GM12892 (cell line): ENCODE results near the gene CACNG3.
"Not testable (repeated sequence)": the region's sequence is repeated elsewhere in the genome, so short reads cannot be mapped to it uniquely, and the experiment has no call there.

Experiments
- DNase-seq: peaks from one replicate; pipeline ENCODE4 v3.0.0; 2011; ENCODE audit not compliant: insufficient read length
- FAIRE-seq: peaks from 2 replicates; lab custom pipeline; 2011; peaks lifted over from hg19 to GRCh38; lab: Jason Lieb, UNC
- POLR2A ChIP-seq: IDR thresholded peaks from 2 replicates; pipeline ENCODE4 v1.6.1; 2011; ENCODE audit warnings: low read depth, low read length, control low read depth
- POLR2AphosphoS5 ChIP-seq: IDR thresholded peaks from 2 replicates; pipeline ENCODE4 v1.6.1; 2011; ENCODE audit warnings: low read depth, low read length, control low read depth
- TAF1 ChIP-seq: IDR thresholded peaks from 2 replicates; pipeline ENCODE4 v1.6.1; 2011; ENCODE audit warnings: low read depth, mild to moderate bottlenecking, control low read depth, low read length, borderline replicate concordance

CACNG3 gene

DNA sequence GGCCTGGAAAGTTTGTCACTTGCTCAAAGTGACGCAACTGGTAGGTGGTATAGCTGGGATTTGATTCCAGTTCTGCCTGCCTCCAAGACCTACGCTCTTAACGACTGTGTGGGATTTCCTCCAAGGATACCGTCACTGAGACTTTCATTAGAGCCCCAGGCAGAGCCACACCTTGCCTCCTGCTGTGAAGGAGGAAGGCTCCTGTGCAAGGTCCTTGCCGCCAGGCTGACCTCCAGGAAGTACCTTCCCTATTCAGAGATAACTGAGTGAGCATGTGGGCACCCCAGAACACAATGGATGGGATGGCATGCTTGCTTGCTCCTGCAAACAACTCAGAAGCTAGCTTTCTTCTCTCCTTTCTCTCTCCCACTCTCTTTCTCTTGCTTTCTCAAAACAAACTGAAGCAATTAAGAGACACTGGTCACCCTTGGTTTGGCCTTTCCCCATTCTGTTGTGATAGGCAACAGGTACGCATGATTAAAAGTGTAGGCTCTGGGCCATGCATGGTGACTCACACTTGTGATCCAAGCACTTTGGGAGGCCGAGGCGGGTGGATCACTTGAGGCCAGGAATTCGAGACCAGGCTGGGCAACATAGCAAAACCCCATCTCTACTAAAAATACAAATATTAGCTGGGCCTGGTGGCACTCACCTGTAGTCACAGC is 30.7 kb downstream of the CACNG3 start:
- no peak for TF ChIP-seq TAF1
- no peak for TF ChIP-seq POLR2A
- no peak for TF ChIP-seq POLR2AphosphoS5
- FAIRE-seq (no peak), DNase-seq (no peak)

GRCh38 chr16:24288516-24288915 is 32.4 kb downstream of the CACNG3 start:
- DNase-seq (no peak), FAIRE-seq (no peak)
- TF ChIP-seq POLR2AphosphoS5 (no peak), TAF1 (no peak), POLR2A (no peak)

DNA sequence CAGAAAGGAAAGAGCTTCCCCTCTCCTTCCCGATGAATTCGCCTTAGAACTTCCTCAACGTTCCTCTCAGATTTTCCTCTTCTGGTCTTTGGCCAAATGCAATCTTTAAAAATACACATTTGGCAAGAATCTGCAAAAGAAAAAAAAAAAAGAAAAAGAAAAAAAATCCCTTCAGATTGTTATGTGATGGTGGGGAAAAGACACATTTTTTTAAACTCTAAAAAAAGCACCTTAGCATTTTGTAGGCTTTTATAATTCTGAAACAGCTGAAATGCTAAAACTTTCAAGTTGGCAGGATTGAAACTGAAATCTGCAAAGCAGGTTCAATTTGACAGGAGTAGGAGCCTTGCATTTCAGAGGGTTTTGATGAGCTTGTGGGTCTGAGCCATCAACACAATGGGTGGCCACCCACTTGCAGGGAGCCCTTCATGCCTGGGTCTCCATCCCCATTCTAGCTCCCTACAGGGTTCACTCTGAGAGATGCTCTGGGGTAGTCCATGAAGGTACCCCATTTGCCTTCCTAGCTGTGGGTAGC is 33.1 kb downstream of the CACNG3 start:
- FAIRE-seq (no peak), DNase-seq (no peak)
- TF ChIP-seq POLR2AphosphoS5 (no peak), TAF1 (no peak)

- FAIRE-seq (no peak), DNase-seq (no peak)
These were observed 35.8 kb downstream of the CACNG3 start for GRCh38 chr16:24291932-24292331.

DNA sequence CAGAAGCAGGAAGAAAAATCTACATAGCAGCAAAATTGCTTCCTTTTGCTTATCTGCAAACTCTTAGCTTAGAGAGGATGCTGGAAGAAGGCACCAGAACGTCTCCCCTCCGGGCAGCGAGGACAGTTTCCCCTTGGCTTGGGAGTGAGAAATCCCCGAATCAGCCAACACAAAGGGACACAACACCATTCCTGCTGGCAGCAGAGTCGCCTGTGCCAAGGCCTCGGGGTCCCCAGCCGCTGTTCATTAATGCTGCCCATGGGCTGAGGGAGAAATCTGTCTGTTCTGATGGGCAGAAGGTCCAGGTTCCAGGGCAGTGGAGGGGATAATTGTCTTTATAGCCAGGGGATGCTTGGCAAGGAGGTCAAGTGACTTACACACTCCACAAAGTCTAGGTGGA is 38.0 kb downstream of the CACNG3 start:
- TF ChIP-seq POLR2AphosphoS5: no peak
- no peak for TF ChIP-seq POLR2A
- no peak for TF ChIP-seq TAF1
- no peak for DNase-seq

More at GRCh38 chr16:24291932-24292331, 35.8 kb downstream of the CACNG3 start:
- TF ChIP-seq POLR2A (no peak), TAF1 (no peak), POLR2AphosphoS5 (no peak)

DNA sequence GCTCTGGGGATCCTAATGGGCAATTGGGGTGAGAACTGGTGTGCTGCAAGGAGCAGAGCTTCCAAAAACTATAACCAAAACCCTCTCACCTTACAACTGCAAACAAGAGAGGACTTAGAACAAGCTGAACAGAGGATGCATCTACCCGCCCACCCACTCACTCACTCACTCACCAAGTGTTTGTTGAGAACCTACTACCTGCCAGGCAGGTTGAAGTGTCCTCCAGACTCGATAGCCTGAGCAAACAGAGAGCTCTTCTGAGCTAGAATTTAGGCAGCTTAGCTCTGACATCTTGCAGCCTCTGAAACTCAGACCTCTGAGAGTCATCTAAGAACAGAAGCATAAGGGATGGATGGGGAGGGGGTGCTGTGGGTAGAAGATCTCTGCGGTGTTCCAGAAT is 41.2 kb downstream of the CACNG3 start:
- FAIRE-seq: no peak
- no peak for TF ChIP-seq TAF1
- no peak for TF ChIP-seq POLR2A
- no peak for TF ChIP-seq POLR2AphosphoS5
- DNase-seq: no peak

More for the DNA sequence above, 38.0 kb downstream of the CACNG3 start:
- FAIRE-seq: no peak

GRCh38 chr16:24298548-24299167 is 42.5 kb downstream of the CACNG3 start:
- DNase-seq (no peak), FAIRE-seq (no peak)
- TF ChIP-seq POLR2A: no peak
- TF ChIP-seq POLR2AphosphoS5: no peak
- no peak for TF ChIP-seq TAF1

- FAIRE-seq, DNase-seq: not testable (repeated sequence)
These were observed 44.6 kb downstream of the CACNG3 start for GRCh38 chr16:24300750-24301149.

- DNase-seq (no peak), FAIRE-seq (no peak)
- TF ChIP-seq POLR2A (no peak), TAF1 (no peak), POLR2AphosphoS5 (no peak)
These were observed 46.5 kb downstream of the CACNG3 start for GRCh38 chr16:24302636-24303035.

- no peak for FAIRE-seq
- DNase-seq: no peak
- no peak for TF ChIP-seq POLR2A
- TF ChIP-seq TAF1: no peak
- TF ChIP-seq POLR2AphosphoS5: no peak
These were observed 52.1 kb downstream of the CACNG3 start for GRCh38 chr16:24308200-24308599.

DNA sequence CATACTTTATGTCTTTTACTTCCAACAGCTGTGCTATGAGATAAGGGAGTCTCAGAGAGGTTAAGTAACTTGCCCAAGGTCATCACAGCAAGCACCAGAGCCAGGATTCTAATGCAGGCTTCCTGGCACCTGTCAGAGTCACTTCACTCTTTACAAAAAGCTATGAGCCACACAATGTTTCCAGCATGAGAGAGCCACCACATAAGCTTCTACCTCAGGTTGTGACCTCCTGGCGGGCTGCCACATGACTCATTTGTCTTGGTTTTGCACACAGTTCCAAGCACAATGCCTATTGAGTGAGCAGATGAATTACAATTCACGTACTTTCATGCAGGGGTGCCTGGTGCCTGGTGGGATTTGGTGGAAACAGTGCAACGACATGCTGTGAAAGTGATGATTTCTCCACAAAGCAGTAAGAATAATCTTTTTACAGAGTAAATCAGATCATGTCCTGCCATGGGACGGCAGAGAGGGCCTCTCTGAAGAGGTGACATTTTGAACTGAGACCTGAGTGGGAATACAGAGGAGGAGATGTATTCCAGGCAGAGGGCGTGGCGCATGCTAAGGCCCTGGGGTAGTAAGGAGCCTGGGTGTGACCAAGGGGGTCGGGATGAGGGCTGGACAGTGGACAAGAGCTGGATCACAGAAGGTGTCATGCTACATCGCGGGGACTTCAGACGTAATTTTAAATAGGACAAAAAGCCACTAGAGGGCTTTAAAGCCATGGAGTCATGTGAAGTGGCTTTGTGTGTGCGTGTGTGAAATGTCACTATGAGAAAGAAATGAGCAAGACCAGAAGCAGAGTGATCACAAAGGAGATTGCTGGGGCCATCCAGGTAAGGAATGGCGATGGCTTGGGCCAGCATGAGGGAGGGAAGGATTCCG is 53.4 kb downstream of the CACNG3 start:
- DNase-seq: no peak
- no peak for FAIRE-seq
- TF ChIP-seq POLR2A (no peak), TAF1 (no peak), POLR2AphosphoS5 (no peak)
